HG03139 (cell line): Measurements from ENCODE around the gene TJP1.
"Not testable (repeated sequence)": the region's sequence is repeated elsewhere in the genome, so short reads cannot be mapped to it uniquely, and the experiment has no call there.

Source experiments
- ATAC-seq: cut with Tn5 transposase; IDR thresholded peaks from one replicate; pipeline ENCODE4 v1.9.1; 2021; ENCODE audit not compliant: unreplicated experiment

The TJP1 gene

DNA sequence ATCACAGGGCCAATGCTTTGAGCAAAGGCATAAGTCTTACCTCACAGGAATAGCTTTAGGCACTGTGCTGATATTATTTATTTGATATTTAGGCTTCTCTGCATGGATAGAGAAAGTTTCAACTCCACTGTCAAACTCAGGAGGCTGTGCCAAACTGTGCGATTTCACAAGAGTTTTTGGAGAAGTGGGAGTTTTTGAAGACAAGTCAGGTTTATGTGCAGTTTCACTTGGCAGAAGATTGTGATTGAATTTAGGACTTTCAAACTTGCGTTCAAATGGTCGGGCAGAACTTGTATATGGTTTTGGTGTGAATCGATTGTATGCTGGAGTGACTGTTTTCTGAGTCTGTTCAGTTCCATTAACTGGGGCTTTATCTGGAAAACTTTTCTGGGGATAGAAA lies 113.7 kb downstream of the TJP1 start:
- no peak for ATAC-seq

DNA sequence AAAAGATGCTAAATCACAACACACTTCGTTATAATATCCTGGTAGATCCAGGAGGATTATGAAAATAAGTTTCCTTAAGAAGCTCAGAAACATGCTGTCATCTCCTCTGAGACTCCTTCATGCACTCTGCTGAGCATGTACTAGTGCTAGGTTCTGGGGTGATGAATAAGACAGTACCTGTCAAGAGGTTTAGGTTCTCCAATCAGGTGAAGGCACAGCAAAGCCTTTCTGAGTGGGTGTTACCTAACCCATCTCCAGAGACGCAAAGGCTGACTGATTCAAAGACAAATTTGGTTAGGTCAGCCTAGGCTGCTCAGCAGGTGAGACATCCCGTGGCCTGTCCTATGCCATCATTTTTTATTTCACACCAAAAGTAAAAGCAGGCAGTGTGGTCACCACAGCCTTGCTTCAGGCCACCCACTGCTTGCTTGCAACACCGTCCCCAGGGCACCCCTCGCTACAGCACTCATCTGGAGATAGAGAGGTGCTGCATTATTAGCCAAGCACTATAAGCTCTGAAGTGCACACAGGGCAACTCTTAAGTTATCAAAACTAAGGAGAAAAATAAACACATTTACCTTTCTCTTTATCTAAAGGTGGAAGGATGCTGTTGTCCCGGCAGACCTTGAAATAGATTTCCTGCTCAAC lies 117.2 kb downstream of the TJP1 start:
- no peak for ATAC-seq

DNA sequence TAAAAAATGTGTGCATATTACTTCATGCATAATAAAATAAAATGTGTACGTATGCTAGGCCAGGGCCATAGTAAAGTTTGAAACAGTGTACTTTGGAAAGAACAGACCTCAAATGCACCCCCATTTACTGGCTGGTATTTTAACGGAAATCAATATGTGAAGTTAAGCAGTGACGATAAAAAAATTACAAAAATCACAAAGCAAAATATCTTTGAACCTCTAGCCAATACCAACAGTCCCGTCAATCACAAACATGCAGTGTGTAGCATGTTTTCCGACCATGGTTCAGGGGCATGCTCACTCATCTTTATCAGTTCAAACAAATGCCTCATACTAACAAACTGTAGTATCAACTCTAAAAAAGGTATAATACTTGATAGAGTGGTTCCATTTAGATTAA lies 121.1 kb downstream of the TJP1 start:
- no peak for ATAC-seq

DNA sequence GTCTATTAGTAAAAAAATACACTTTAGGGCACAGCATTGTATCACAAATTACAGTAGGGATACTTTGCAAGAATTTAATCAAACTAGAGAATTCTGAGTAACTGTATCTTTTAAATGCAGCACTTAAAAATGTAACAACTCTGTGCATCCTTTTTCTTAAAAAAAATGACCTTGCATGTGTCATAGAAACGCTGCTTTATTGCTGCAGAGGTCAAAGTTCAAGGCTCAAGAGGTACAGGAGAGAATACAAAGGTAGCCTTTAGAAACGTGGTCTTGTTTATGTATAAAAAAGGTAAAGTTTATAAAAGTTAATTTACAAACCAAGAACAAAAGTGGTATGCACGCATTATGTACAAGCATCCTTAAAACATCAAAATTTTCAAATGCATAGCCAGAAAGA lies 122.0 kb downstream of the TJP1 start:
- no peak for ATAC-seq

DNA sequence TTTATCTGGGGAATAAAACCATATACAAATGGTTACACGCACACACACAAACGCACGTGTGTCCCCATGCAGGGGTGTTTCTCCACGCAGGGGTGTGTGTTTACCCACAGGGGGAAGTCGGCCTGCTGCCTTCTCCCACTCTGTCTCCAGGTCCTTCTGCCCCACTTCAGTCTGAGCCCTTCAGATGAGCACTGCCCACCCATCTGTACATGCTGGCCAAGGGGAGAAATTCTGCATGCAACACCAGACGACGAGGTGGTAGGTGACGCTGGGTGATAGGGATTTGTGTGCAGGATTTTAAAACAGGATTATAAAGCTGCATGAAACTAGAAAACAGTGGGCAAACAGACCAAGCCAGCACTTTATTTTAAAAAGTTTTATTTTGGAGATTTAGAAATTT lies 122.5 kb downstream of the TJP1 start:
- ATAC-seq, result no peak

DNA sequence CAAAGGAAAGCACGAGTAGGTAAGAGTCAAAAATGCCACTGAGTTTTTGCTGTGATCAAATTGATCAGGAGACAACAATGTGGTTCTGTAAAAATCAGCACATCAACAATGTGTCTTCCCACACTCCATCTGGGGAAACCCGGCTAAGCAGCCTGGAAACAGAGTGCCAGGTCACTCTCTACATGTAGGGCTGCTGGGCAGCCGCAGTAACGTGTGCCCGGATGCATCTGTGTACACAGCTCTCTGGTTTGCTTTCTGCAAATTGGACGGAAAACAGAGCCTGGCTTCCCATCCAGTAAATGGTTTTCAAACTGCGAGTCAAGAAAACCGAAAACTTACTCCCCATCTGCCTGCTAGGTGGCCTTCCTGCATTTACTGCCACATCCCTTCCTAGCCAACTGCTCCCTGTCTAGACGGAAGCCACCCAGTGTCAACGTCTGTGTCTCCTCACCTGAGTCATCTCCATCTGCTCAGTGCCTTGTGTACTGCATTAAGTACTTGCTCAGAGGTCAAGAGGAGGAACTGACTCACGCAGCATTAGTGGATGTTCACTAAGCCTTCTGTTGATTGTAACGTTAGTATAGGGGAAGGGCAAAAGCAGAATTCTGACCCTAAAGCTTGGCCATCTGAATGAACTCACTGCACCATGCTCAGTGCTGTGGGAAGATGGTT lies 124.1 kb downstream of the TJP1 start:
- ATAC-seq, result no peak

DNA sequence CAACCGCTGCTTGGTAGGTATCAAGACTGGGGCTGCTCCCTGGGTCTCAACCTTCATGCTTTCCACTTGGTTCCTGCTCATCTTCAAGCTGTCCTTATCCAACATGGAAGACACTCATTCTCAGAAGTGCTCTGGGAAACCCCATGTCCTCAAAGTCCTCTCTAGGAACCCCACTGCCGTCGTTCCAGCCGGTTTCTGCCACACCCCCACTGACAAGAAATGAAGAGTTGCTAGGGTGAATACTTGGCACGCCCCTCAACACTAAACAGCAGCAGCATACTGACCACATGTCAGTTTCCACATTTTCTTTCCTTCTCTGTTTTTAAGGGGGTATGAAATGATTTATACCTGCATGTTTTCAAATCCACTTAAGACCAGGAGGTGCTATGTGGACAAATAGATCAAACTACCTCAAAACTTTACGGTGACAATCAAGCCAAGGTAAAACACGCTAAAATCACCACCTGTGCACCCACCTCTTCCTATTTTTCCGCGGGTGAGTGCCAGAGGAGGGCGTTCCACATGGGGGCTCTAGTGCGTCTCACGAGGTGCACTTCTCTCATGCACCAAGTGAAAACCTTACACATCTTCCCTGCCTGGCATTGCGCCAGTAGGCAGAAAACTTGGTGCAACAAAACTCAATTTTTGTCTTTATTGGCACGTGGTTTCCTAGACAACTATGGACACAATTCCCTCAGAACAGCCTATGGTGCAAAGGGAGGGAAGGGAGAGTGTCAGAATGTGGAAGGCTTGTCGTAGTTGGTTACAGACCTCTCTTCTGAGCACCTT lies 125.1 kb downstream of the TJP1 start:
- no peak for ATAC-seq

DNA sequence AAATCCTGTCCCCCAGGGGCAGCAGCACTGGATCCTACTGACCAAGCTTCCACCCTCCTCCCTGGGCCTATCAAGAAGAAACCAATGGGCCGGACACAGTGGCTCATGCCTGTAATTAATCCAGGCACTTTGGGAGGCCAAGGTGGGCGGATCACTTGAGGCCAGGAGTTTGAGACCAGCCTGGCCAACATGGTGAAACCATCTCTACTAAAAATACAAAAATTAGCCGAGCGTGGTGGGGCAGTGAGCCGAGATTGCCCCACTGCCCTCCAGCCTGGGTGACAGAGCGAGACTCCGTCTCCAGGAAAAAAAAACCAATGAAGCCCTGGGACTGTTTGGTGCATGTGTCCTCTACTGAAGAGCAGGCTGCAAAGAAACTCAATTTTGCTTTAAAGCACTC lies 125.8 kb downstream of the TJP1 start:
- ATAC-seq, result not testable (repeated sequence)

DNA sequence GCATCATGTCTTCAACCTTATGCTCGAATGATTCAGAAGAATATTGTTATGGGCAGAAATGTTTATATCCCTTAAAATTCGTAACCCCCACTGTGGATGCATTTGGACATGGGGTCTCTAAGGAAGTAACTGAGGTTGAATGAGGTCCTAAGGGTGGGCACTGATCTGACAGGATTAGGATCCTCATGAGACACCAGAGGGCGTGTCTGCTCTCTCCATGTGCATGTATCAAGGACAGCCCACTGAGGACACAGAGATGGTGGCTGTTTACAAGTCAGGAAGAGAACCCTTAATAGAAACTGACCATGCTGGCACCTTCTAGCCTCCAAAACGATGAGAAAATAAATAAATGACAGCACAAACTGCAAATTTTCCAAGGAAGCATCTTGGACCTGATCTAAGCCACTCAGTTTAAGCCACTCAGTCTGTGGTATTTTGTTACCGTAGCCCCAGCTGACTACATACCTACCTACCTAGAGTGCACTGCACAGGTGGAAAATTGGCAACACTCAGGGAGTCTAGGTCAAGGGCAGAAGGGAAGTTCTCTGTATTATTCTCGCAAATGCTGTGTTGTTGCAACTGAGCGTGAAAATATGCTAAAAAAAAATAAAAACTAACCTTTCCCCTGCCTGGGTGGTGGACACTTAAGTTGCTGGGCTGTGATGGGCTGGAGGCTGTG lies 126.6 kb downstream of the TJP1 start:
- ATAC-seq, result no peak

DNA sequence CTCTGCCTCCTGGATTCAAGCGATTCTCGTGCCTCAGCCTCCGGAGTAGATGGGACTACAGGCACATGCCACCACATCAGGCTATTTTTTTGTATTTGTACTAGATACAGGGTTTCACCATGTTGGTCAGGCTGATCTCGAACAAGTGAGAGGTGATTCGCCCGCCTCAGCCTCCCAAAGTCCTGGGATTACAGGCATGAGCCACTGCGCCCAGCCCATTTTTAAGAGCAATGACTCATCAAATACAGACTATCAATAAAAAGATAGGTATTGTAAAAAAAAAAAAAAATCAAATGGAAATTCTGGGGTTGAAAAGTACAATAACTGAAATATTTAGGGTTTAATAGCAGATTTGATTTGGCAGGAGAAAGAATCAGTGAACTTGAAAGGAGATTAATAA lies 129.0 kb downstream of the TJP1 start:
- ATAC-seq, result no peak

DNA sequence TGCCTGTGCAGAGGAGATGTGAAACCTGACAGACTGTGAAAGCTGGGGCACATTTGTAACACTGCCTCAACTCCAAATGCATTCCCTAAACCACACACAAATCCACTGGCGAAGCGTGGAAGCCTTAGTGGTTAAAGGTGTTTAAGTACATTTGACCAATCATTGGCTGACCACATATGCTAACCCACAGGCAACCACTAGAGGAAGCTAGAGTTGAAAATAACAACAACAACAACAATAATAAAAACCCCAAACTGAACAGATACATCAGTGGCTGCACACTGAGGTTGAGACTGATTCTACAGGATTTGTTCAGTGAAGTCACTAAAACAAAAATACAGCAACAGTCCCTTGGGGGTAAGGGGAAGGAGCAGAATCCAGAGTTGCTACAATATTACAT lies 129.7 kb downstream of the TJP1 start:
- ATAC-seq, result no peak

DNA sequence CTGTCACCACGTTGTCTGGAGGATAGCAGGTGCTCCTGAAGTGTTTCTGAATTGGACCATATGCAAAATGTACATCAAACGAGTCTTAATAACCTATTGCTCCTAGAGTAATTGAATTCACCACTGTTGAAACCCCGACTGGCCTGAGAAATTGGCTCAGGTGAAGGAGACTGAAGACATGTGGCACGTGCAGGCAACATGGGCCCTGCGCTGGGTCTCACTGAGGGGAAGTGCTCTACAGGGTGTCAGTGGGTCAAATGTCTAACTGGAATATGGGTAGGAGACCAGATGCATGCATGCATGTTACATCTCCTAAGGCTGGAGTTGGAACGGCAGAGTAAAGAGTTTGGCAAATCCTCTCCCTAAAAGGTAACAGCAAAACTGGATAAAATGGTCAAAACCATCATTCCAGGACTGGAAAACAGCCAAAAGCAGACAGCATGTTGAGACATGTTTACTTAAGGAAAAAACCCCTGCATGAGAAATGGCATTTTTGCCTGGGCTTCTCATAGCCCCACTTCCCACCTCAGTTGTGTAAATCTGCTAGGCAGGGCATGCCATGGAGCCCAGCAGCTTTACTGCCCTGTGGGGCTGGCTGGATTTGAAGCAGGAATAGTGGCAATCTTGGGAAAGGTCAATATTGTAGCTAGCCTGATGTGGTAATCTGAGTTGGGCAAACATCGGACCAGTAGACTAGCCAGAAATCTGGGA lies 131.3 kb downstream of the TJP1 start:
- no peak for ATAC-seq

DNA sequence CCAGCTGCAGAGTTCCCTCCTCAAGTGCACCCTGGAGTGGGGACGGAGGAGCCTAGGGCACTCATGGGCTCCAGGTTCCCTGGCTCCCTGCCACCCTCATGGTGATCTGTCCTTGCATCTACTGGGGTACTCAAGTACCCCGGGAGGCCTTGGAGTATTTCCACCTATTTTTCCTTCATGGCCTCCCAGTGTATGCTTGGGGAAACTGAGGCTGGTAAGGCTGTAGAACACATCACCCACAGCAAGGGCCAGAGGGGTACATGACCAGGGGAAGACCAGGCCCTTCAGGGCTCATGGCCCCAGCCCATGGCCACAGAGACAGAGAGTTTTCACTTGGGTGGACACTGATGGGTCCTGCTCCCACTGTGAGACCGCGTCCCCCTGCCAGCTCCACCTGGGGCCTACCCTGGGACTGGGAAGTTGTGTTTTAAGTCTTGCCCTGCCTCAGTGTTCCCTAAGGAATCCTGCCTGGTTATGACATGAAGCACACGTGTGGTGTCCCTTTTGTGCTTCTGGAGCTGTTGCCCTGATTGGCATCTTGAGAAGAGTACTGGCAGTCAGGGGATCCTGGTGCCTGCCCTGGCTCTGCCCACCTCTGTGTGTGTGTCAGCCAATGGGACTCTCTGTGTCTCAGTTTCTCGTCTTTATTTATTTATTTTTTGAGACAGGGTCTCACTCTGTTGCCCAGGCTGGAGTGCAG lies 132.8 kb downstream of the TJP1 start:
- no peak for ATAC-seq

DNA sequence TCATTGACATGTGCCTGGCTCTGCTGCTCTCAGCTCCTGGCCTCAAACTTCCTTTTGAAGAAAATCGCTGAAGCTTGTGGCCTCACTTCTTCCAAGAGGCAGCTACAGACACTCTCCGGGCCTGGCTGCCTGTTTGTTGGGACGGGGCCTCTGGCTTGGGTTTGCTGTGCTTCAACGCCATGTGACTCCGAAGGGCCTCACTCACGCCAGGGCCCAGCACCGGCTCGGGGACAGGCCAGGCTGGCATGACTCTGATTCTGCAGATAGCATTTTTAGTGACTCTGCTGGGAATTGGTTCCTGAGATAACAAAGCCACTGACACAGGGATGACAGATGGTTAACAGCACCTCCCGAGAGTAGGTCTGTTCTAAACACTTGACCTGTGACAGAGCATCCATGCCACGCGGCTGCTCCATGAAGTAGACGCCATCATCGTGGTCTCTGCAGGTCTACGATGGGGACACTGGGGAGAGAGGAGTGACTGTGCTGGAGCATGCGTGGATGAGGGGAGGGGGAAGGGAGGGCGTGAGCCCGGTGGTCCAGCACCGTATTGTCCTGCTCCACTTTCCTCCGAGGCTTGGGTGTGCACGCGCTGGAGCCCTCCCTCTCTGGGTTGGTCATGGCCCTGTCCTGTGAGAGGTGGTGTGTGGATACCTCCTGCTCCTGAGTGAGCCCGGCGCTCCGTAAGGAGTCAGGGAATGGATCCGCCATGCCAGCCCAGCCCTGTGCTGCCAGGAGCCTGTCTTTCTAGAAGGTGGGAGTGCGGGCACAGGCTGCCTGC lies 133.6 kb downstream of the TJP1 start:
- ATAC-seq, result no peak

DNA sequence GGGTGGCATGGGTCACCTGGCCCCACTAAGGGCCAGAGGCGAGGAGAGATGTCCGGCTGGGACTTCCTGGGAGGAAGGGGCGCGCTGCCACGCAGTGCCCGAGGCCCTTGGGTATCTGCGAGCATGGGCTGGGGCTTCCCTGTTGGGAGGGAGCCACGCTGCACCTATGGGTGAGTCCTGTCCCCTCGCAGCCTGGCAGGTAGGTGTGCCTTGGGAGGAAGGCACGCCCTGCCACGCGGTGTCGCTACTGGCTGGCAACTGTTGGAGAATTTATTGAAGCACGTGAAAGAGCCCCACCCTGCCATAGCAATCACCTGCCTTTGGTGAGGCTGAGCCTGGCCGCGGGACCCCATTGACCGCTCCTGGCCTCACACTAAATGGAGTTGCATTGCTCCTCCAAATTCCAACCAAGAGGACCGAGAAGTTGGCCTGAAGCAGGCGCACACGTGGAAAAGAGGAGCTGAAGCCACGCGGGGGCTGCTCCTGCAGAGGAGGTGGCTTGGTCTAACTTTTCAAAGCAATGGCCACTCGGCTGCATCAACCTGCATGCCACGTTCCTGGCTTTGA lies 134.2 kb downstream of the TJP1 start:
- no peak for ATAC-seq

DNA sequence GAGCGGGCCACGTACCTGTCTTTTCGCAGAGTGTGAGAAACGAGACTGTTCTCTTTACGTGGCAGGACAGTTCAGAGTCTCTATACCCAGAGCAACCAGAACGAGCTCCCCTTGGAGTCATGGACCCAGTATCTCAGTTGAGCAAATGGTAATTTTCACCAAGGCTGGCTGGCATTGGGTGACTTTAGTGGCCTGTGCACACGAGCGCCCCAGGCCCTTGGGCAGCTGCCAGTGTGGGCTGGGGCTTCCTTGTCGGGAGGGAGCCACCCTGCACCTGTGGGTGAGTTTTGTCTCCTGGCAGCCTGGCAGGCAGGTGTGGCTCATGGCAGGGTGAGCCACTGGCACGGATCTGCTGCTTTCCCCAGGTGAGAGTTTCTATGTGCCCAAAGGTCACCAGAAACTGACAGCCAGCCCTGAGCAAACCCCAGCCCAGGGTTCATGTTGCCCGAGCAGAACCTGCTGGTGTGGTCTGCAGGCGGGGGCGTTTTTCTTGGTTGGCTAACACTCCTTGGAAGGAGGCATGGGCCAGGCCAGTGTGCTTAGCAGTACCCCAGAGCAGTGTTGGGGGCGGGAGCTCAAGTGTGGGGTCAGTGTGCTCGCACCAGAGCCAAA lies 135.0 kb downstream of the TJP1 start:
- ATAC-seq, result no peak

DNA sequence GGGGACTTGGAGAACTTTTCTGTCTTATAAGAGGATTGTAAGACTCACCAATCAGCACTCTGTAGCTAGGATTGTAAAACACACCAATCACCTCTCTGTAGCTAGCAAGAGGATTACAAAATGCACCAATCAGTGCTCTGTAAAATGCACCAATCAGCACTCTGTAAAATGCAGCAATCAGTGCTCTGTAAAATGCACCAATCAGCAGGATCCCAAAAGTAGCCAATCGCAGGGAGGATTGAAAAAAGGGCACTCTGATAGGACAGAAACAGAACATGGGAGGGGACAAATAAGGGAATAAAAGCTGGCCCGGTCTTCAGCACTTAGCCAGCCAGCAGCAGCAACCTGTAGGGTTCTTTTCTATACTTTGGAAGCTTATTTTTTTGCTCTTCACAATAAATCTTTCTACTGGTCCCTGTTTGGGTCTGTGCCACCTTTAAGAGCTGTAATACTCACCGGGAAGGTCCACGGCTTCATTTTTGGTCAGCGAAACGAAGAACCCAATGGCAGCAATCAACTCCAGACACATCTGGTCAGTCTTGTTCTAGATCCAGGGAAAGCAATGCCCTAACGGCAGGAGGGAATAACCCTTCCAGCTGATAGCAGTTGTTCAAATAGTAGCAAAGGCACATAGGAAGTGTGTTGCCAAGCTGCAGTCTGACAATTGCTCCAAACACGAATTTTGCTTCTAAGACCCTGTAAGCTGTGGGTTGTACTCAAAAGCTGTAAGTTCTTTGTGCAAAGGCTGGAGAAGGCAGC lies 135.6 kb downstream of the TJP1 start:
- no peak for ATAC-seq

DNA sequence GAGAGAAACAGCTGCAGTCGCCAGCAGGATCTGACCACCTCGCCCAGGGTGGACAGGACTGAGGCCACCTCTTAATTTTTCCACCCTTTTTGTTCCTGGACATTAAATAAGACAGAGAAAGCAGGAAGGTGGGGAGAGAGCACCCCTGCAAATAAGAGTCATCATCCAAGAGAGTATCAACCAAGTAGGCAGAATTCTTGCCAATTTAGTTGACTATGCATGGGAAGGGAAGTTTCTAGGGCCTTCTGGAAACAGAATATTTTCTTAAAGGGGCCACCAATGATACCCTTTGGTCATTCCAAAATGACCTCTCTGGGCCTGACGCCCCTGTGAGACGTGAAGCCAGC lies 136.2 kb downstream of the TJP1 start:
- no peak for ATAC-seq
